ENCODE data around the gene PTPRN2.
"Not testable (repeated sequence)": the region's sequence is repeated elsewhere in the genome, so short reads cannot be mapped to it uniquely, and the experiment has no call there.

The PTPRN2 gene

GRCh38 chr7:157734676-157735640 is 852.7 kb downstream of the PTPRN2 start:
- Mint-ChIP-seq H3K27me3 (ENCODE audit: low read depth, poor library complexity) (peaks cover 76% of the 10 kb centered on the region), H3K9me3 (peaks cover 4% of the 10 kb centered on the region), H3K27ac (no peak overlapping the region), H3K4me1 (peaks cover 36% of the 10 kb centered on the region), H3K36me3 (ENCODE audit: low read depth) (no peaks in the 10 kb centered on the region), H3K4me3 (no peak overlapping the region)
- no peak for DNase-seq
- TF ChIP-seq CTCF (IDR thresholded peaks at IDR 0.05) = no peak

- H3K27me3 Mint-ChIP-seq (ENCODE audit: low read depth, poor library complexity) = peaks cover 79% of the 10 kb centered on the region
These were observed 853.7 kb downstream of the PTPRN2 start for GRCh38 chr7:157733760-157734395.

GRCh38 chr7:157731126-157731525 is 856.5 kb downstream of the PTPRN2 start:
- Mint-ChIP-seq H3K27me3 (ENCODE audit: low read depth, poor library complexity) (peaks cover 87% of the 10 kb centered on the region), H3K36me3 (ENCODE audit: low read depth) (no peaks in the 10 kb centered on the region), H3K4me1 (peaks cover 5% of the 10 kb centered on the region), H3K27ac (no peak overlapping the region), H3K9me3 (peaks cover 4% of the 10 kb centered on the region), H3K4me3 (no peak overlapping the region)
- no peak for TF ChIP-seq CTCF (IDR thresholded peaks at IDR 0.05)
- no peak for DNase-seq

More at GRCh38 chr7:157733760-157734395, 853.7 kb downstream of the PTPRN2 start:
- H3K4me1 Mint-ChIP-seq = peaks cover 29% of the 10 kb centered on the region
- H3K4me3 Mint-ChIP-seq; DNase-seq; H3K36me3 Mint-ChIP-seq (ENCODE audit: low read depth); H3K27ac Mint-ChIP-seq; H3K9me3 Mint-ChIP-seq: not testable (repeated sequence)

GRCh38 chr7:157730614-157731013 is 857.0 kb downstream of the PTPRN2 start:
- H3K4me3 Mint-ChIP-seq = no peak overlapping the region
- no peak for TF ChIP-seq CTCF (IDR thresholded peaks at IDR 0.05)
- no peaks in the 10 kb centered on the region for H3K36me3 Mint-ChIP-seq (ENCODE audit: low read depth)
- peaks cover 5% of the 10 kb centered on the region for H3K4me1 Mint-ChIP-seq
- H3K9me3 Mint-ChIP-seq = peaks cover 4% of the 10 kb centered on the region
- DNase-seq = no peak
- H3K27ac Mint-ChIP-seq = peak overlapping the region; percentile 62
- H3K27me3 Mint-ChIP-seq (ENCODE audit: low read depth, poor library complexity) = peaks cover 83% of the 10 kb centered on the region

- Mint-ChIP-seq H3K9me3 (peaks cover 4% of the 10 kb centered on the region), H3K36me3 (ENCODE audit: low read depth) (no peaks in the 10 kb centered on the region), H3K4me1 (peaks cover 5% of the 10 kb centered on the region), H3K27me3 (ENCODE audit: low read depth, poor library complexity) (peaks cover 81% of the 10 kb centered on the region), H3K27ac (no peak overlapping the region), H3K4me3 (no peak overlapping the region)
- TF ChIP-seq CTCF (IDR thresholded peaks at IDR 0.05) = no peak
- no peak for DNase-seq
These were observed 858.1 kb downstream of the PTPRN2 start for GRCh38 chr7:157729566-157729965.

- H3K27me3 Mint-ChIP-seq (ENCODE audit: low read depth, poor library complexity) = peaks cover 77% of the 10 kb centered on the region
- H3K4me1 Mint-ChIP-seq = peaks cover 5% of the 10 kb centered on the region
- no peak overlapping the region for H3K27ac Mint-ChIP-seq
- H3K4me3 Mint-ChIP-seq = no peak overlapping the region
- TF ChIP-seq CTCF (IDR thresholded peaks at IDR 0.05) = no peak
- no peaks in the 10 kb centered on the region for H3K36me3 Mint-ChIP-seq (ENCODE audit: low read depth)
- H3K9me3 Mint-ChIP-seq = no peaks in the 10 kb centered on the region
- no peak for DNase-seq
These were observed 859.5 kb downstream of the PTPRN2 start for GRCh38 chr7:157727964-157728615.

Measured in nephron progenitor cell (in vitro differentiated cells).